ENCODE measurements around the gene ACSS1.

Gene ACSS1

GRCh38 chr20:25044660-25045342 is 13.1 kb downstream of the ACSS1 start:
- no peak for DNase-seq

GRCh38 chr20:25044261-25044560 is 13.7 kb downstream of the ACSS1 start:
- DNase-seq: no peak

DNA sequence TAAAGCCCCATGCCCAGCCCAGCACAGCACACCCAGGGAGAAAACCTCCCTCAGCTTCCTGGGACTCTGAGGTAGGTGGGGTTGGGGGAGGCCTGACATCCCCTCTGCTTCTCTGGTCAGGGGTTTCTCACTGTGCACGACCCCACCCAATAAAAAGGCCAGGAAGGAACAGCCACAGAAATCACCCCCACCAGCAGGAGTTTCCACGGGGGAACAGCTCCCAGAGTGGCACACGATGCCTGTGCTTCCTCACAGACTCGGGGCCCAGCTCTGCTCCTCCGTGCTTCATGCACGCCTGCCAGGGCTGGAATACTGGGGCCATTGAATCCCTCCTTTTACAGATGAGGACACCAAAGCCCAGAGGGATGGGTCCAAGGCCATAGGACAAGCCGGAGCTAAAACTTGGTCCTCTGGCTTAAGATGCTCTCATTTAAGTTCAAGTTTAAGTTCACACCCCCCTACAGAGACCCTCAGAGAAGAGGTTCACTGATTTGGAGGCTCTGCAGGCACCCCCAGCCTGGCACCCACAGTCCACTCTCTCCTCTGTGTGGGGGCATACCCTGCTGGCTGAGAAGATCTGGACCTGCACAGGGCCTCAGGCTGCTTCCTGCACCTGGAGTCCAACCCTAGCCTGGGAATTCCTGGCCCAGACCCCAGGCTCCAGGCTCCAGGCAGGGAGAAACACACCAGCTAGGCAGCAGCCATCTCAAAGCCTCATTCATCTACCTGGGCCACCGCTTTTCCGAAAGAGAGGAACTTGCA is 14.3 kb downstream of the ACSS1 start:
- no peak for DNase-seq

DNA sequence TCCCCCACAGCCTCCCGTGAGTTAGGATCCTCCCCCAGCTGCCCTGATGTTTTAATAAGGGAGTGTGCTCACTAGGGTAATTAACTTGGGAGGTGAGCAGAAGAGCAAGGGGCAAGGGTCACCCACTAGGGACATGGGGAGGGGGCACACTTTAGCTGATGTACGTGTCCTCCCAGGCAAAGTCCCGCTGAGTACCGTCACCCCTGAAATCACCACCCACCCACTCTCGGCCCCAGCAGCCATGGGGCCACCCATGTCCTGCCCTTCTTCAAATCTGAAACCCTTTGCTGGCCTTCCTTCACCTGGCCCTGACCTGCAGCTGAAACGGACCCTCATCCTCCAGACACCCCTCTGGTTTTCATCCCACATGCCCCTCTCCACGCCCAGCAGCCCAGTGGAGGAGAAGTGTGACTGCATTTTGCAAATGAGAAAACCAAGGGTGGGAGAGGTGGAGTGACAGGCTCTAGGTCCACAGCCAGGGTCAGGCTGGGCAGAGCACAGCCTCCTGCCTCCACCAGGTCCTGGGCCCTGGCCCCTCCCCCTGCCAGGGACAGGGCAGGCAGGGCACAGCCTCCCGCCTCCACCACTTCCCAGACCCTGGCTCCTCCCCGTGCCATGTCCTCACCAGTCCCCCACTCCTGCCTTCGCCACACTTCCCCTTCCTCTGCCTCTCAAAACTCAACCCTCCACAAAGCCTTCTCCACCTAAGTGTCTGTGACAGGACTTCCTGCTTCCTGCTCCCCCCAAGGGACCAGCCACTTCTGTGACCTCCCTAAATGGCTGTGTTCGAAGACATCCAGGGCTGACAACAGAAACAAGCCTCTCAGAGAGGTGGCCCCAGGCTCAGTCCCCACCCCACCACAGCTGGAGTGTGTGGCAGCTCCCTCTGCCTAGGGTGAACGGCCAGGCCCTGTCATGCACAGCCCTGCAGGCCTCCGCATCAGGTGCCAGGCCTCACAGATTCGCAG is 15.1 kb downstream of the ACSS1 start:
- peak; percentile 67 for DNase-seq

GRCh38 chr20:25041813-25042530 is 16.0 kb downstream of the ACSS1 start:
- DNase-seq: no peak

- no peak for DNase-seq
Measured at GRCh38 chr20:25040438-25040831, 17.5 kb downstream of the ACSS1 start.

DNA sequence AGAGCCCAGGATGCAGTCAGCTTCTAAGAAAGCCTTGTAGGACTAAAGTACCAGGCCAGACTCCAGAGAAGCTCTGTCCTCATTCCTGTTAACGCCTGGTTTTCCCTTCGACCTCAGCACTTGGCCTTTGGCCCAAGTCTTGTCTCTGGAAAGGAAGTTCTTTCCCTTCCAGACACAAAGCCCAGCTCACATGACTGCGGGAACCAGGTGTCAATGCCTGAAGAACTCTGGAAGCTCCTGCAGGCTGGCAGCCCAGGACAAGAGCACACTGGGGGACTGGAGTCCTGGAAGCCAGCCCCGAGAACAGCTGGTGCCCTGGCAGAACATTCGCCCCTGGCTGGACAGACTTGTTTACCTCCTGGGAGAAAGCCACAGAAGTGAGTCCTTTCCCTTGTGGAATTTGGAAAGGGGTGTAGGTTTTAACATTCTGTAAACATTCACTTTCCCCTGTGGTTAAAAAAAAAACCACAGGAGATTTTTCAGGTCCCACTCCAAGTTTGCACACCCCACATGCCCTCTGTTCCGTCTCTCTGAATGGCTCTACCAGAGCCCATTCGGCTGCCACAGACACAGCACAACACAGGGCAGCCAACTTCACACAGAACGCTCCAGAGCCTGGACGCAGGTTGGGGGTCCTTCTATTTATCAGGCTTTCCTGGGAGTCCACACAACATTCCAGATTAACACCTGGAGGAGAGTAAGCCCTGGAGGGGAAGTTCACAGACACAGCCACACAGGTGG is 18.1 kb downstream of the ACSS1 start:
- DNase-seq: no peak

DNA sequence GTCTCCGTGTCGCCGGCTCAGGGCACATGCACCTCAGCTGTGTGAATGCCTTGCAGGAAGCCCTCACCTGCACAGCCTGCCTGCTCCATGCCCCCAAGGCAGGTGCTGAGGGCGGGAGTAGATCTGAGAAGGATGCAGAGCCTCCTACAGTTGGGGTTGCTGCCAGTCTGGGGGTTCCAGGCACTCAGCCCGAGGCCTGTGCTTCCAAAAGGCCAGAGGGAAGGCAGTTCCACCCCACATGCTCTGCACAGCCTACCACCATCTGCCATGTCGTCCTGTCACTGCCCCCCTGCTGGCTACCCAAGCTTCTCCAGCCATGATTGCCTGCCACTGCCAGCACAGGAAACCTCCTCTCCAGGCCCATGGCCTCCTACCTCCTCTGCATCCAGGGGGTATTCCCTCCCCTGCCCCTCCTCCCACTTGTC is 19.3 kb downstream of the ACSS1 start:
- DNase-seq: no peak

DNA sequence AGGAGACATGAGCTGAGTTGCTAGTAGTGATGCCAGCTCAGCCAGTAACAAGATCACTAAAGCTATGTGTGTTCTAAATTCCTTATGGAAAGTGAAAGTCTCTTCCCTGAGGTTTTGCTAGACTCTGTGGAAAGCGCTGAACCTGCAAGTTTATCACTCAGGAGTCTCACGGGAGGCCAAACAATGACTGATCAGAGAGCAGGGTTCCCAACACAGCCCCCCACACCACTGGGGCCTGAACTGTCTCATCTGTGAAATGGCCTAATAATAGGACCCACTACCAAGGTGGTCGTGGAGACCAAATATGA is 19.9 kb downstream of the ACSS1 start:
- DNase-seq: no peak

DNA sequence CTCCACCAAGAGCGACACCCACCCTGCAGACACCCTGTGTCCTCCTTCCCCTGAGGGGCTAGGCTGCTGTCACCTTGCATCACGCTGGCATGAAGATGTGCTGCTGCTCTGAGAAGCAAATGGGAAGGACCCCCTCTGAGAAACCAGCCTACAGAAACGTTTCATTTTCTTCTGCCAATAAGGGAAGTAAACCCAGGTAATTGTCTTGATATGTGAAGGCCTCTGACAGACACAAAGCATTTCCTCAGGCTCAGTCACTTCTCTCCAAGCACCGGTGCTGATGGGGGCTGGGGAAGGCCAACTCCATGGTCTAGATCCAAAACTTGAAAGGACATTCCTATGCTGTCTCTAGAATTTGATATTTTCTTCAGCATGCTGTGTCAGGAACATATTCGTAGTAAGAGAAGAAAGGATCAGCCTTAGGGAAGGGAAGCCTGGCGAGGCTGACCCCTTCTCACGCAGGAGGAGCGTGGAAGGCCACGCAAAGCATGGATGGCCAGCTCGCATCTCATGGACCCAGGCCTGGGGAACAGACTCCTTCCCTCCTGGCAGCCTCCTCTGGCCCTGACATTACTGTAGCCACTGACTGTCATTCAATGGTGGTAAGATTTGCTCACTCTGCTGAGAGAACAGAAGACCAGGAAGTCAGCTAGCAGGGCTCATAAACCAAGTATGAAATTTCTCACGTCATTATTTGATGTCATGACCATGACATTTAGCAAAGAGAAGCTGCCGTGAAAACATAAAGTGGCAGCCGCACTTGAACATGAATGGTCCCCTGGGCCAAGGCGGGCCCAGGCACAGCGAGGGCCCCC is 20.4 kb downstream of the ACSS1 start:
- no peak for DNase-seq

DNA sequence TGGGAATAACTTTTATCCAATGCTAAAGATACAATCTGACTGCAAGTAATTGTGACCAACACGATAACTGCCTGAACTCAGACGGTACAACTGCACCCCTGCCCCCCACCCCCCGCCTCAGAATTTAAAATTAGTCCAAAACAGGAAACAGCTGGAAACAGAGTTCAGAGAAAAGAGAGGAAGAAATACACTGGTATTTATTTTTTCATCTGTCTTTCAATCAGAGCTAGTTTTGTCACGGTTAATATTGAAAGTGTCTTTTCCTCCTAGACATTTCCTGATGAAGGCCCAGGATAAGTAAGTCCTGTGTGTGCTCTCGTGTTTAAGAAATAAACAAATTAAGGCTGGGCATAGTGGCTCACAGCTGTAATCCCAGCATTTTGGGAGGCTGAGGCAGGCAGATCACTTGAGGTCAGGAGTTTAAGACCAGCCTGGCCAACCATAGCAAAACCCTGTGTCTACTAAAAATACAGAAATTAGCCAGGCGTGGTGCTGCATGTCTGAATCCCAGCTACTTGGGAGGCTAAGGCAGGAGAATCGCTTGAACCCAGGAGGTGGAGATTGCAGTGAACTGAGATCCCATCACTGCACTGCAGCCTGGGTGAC is 21.5 kb downstream of the ACSS1 start:
- no peak for DNase-seq

GRCh38 chr20:25035921-25036320 is 22.0 kb downstream of the ACSS1 start:
- DNase-seq: no peak

GRCh38 chr20:25033924-25034300 is 24.0 kb downstream of the ACSS1 start:
- no peak for DNase-seq

DNA sequence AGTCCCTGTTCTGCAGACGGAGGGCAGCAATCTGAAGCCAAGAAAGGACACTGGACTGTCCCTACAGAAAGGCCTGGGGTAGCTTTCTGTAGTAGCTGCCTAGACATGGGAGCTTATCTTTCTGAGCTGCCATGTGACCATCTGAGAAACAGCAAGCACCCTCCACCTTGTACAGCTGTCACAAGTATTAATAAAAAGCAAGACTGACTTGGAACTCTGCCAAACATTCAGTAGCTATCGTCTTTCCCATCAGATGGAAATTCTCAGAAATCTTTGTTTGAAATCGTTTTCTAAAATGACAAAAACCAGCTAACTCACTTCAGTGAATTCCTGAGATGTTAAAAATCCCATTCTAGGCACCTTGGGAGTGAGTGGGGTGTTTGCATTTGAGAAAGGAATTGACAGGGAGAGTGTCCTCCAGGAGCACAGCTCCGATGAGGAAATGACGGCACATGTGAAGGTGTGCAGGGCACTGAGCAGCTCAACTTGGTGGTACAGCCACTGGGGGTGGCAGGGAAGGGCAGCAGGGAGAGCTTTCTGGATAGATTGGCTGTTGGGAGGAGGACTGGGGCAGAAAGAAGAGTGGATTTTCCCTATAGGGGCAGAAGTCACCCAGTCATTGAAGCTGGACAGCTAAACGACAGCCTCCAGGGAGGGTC is 24.5 kb downstream of the ACSS1 start:
- no peak for DNase-seq

GRCh38 chr20:25032478-25033264 is 25.3 kb downstream of the ACSS1 start:
- no peak for DNase-seq

GRCh38 chr20:25032065-25032477 is 25.9 kb downstream of the ACSS1 start:
- no peak for DNase-seq

DNA sequence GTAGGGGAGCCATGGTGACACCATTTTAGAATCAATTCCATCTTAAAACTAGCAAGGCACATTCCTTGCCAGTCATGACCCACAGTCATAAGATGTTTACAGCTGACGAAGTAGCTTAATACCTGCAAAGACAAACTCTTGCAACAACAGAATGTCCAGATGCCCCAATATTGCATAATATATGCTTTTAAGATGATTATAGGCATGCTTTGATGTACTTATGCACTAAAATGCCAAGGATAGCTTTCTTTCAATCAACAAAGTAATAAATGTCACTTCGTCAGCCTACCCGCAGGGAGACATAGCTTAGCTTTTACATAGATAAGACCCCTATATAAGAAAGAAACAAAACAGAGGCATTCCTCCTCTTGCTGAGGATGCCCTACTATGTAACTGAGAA is 26.7 kb downstream of the ACSS1 start:
- DNase-seq: no peak

- no peak for DNase-seq
Measured at GRCh38 chr20:25030649-25031207, 27.2 kb downstream of the ACSS1 start.

DNA sequence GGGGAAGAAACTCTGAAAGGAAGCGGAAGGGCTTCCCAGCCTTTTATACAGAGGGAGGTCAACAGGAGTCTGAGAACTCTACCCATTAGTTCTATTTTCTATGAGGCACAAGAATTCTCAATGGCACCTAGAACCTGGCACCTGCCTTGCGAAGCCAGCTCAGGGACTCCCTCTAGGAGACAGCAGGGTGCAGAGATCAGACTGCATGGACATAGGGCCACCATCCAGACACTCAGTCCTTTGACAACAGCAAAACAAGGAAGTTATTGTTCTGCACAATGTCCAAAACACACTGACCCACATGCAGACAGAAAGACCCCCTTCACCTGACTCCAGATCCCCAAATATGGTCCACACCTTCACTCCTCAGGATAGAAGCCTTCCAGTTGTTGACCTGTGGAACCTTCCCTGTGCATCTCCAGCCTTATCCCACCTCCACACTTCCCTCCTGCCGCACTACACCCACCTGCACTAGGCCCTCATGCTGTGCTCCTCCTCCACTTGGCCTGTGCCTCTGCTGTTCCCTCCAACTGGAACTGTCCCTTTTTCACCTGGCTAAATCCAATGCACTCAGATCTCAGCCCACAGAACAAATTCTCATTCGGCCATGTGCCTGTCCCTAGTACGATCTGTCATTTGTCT is 27.8 kb downstream of the ACSS1 start:
- DNase-seq: no peak
